RWPE2 (cell line): ENCODE data around the gene UBE2J2.

Experiments used
- ATAC-seq: fragments of 200-7000 bp; cut with Tn5 transposase; 3 replicates; pipeline ENCODE4 v1.9.1; 2021; ENCODE audit warnings: low read depth
- DNase-seq: peaks from one replicate; pipeline ENCODE4 v3.0.0-alpha.2; 2020; ENCODE audit warnings: low spot score
- H3K27ac ChIP-seq: fragments of 450-650 bp; 2 replicates; pipeline ENCODE4 v1.5.1; 2017; ENCODE audit warnings: mild to moderate bottlenecking; ENCODE audit not compliant: poor library complexity, severe bottlenecking
- H3K27me3 ChIP-seq: fragments of 250-450 bp; sonication (Bioruptor Pico); 2 replicates; pipeline ENCODE4 v1.5.1; 2021; ENCODE audit warnings: mild to moderate bottlenecking, moderate library complexity; ENCODE audit not compliant: insufficient read depth, poor library complexity, severe bottlenecking
- H3K36me3 ChIP-seq: fragments of 250-450 bp; sonication (Bioruptor Pico); 2 replicates; pipeline ENCODE4 v1.5.1; 2020; ENCODE audit warnings: low read depth, mild to moderate bottlenecking, moderate library complexity
- H3K4me1 ChIP-seq: fragments of 250-450 bp; sonication (Bioruptor Pico); 2 replicates; pipeline ENCODE4 v1.5.1; 2021; ENCODE audit warnings: mild to moderate bottlenecking, moderate library complexity; ENCODE audit not compliant: insufficient read depth, poor library complexity, severe bottlenecking
- H3K4me3 ChIP-seq: fragments of 250-450 bp; sonication (Bioruptor Pico); 2 replicates; pipeline ENCODE4 v1.5.1; 2021; ENCODE audit warnings: mild to moderate bottlenecking, moderate library complexity; ENCODE audit not compliant: severe bottlenecking
- H3K9me3 ChIP-seq: fragments of 250-450 bp; sonication (Bioruptor Pico); 2 replicates; pipeline ENCODE4 v1.5.1; 2021; ENCODE audit warnings: mild to moderate bottlenecking, moderate library complexity; ENCODE audit not compliant: severe bottlenecking
- TF ChIP-seq, protein P1 (sequence below): fragments of 450-650 bp; IDR thresholded peaks from one replicate; pipeline ENCODE4 v1.5.1; 2017; ENCODE audit warnings: mild to moderate bottlenecking, moderate library complexity; ENCODE audit not compliant: poor library complexity, severe bottlenecking

The UBE2J2 gene

DNA sequence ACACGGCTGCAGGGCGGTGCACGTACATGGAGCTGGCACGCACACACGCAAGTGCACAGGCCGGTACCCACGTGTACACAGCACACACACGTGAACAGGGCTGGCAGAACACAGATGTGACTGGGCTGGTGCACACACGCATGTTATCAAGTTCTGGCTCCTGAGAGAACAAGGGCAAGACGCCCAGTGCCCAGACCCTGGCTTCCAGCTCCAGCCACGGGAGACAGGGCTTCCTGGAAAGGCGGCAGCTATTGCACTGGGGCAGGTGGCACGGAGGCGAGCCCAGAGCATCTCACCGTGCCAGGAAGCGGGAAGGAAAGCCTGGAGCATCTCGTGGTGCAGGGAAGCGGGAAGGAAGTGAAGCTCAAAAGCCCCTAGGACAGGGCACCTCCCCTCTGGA, 47.7 kb downstream of the UBE2J2 start:
- Histone ChIP-seq H3K27me3 (no peaks in the 10 kb centered on the region), H3K36me3 (peaks cover 61% of the 10 kb centered on the region), H3K9me3 (no peaks in the 10 kb centered on the region), H3K27ac (no peak overlapping the region), H3K4me3 (no peak overlapping the region), H3K4me1 (no peaks in the 10 kb centered on the region)
- TF ChIP-seq, protein P1, sequence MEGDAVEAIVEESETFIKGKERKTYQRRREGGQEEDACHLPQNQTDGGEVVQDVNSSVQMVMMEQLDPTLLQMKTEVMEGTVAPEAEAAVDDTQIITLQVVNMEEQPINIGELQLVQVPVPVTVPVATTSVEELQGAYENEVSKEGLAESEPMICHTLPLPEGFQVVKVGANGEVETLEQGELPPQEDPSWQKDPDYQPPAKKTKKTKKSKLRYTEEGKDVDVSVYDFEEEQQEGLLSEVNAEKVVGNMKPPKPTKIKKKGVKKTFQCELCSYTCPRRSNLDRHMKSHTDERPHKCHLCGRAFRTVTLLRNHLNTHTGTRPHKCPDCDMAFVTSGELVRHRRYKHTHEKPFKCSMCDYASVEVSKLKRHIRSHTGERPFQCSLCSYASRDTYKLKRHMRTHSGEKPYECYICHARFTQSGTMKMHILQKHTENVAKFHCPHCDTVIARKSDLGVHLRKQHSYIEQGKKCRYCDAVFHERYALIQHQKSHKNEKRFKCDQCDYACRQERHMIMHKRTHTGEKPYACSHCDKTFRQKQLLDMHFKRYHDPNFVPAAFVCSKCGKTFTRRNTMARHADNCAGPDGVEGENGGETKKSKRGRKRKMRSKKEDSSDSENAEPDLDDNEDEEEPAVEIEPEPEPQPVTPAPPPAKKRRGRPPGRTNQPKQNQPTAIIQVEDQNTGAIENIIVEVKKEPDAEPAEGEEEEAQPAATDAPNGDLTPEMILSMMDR: no peak
- ATAC-seq (no peak), DNase-seq (no peak)

DNA sequence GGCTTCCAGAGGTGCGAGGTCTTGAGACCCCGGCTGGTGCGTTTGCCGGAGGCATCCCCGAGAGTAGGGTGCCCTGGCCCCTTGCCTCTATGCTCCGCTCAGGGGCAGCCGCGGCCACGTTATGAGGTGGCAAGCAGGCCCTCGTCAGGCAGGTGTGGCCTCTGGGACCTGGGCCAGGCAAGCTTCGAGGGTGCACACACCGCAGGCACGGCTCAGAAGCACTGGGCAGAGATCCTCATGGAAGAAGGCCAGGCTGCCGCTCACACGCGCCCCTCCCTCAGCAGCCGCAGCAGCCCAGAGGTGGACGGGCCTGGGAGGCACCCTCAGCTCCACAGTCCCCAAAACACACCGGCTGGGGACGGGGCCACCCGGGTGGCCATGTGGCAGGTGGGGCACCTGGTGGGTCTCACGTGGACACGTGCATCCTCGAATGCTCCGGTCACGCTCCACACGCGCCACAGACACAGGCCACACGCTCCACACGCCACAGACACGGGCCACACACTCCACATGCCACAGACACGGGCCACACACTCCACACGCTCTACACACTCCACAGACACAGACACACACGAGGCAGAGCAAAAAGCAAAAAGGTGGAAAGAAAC, 48.3 kb downstream of the UBE2J2 start:
- Histone ChIP-seq H3K4me3 (no peak overlapping the region), H3K36me3 (peaks cover 65% of the 10 kb centered on the region)

DNA sequence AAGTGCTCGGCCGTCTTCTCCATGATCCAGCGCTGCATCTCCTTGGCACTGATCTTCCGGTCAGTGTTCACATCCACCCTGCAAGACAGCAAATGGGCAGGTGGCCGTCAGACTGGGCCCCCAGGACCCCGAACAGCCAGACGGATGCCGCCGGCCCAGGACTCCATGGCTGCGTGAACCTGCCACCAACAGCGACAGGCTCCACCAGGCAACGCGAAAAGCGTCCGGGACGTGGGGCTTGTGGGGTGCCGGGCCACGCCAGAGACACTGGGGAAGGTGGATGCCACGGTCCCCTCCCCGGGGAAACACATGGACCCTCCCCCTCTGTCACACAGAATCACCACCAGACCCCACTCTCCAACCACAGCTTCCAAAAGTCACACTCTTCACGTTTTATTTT, 49.8 kb downstream of the UBE2J2 start:
- H3K9me3 ChIP-seq: no peaks in the 10 kb centered on the region

More for the DNA sequence above, 48.3 kb downstream of the UBE2J2 start:
- Histone ChIP-seq H3K27ac (no peak overlapping the region), H3K9me3 (no peaks in the 10 kb centered on the region), H3K4me1 (no peaks in the 10 kb centered on the region), H3K27me3 (no peaks in the 10 kb centered on the region)
- no peak for DNase-seq
- no peak for ATAC-seq
- TF ChIP-seq, protein P1: no peak

DNA sequence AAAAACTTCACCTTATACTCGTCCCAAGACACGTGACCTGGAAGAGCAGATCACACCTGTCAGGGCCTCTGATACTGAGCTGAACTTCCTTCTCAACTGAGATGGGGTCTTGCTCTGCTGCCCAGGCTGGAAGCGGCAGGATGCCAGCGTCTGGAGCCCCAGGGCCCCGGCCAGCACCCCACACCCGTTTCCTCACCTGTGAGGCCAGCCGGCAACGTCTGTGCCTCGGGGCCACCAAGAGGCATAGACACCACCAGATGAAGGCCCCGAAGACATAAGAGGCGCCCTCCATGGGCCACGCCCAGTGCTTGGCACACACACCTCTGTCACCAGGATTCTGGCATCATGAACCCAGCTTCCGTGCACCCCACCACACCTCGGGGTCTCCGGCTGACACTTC, 50.3 kb downstream of the UBE2J2 start:
- ATAC-seq: no peak
- Histone ChIP-seq H3K9me3 (no peaks in the 10 kb centered on the region), H3K27me3 (no peaks in the 10 kb centered on the region), H3K4me1 (no peaks in the 10 kb centered on the region), H3K27ac (no peak overlapping the region), H3K4me3 (no peak overlapping the region), H3K36me3 (peaks cover 58% of the 10 kb centered on the region)
- TF ChIP-seq, protein P1: no peak
- no peak for DNase-seq

More for the DNA sequence above, 49.8 kb downstream of the UBE2J2 start:
- no peak overlapping the region for H3K4me3 ChIP-seq
- TF ChIP-seq, protein P1: no peak
- no peaks in the 10 kb centered on the region for H3K27me3 ChIP-seq
- no peaks in the 10 kb centered on the region for H3K4me1 ChIP-seq
- H3K27ac ChIP-seq: no peak overlapping the region
- H3K36me3 ChIP-seq: peaks cover 61% of the 10 kb centered on the region
- ATAC-seq (no peak), DNase-seq (no peak)

DNA sequence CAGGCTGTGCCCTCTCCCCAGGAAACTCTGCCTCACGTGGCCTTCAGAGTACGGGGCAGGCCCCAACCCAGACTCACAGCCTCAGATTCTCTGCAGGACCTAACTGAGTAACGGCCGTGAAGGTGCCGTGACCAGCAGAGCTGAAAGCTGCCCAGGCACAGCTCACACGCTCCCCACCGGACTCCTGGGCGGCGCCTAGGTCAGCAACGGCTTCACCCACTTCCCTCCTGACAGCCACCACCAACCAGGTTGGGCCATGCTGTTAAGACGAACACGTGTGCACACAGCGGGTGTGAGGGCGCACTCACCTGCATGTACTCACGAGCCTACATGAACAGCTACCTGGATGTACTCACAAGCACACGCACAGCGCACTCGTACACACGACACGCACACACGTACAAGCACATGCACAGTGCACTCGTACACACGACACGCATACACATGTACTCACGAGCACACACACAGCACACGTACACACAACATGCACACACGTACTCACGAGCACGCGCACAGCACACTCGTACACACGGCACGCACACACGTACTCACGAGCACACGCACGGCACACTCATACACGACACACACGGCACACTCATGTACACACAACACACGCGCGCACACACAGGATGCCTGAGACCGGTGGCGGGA, 51.0 kb downstream of the UBE2J2 start:
- TF ChIP-seq, protein P1: no peak
- DNase-seq: no peak
- no peak for ATAC-seq
- no peak overlapping the region for H3K4me3 ChIP-seq
- no peaks in the 10 kb centered on the region for H3K9me3 ChIP-seq
- H3K36me3 ChIP-seq: peaks cover 57% of the 10 kb centered on the region
- H3K27ac ChIP-seq: no peak overlapping the region
- no peaks in the 10 kb centered on the region for H3K27me3 ChIP-seq
- H3K4me1 ChIP-seq: peaks cover 4% of the 10 kb centered on the region
